ENCODE measurements around the gene PDE11A.

Gene PDE11A

GRCh38 chr2:177597759-177598158, 474.8 kb downstream of the PDE11A start:
- no peak for DNase-seq (ENCODE audit: low spot score)

- no peak for DNase-seq (ENCODE audit: low spot score)
Observed at GRCh38 chr2:177596866-177597265, 475.7 kb downstream of the PDE11A start.

GRCh38 chr2:177595126-177595845, 477.3 kb downstream of the PDE11A start:
- no peak for DNase-seq (ENCODE audit: low spot score)

GRCh38 chr2:177593402-177593801, 479.2 kb downstream of the PDE11A start:
- DNase-seq (ENCODE audit: low spot score), result no peak

GRCh38 chr2:177592945-177593344, 479.6 kb downstream of the PDE11A start:
- no peak for DNase-seq (ENCODE audit: low spot score)

- no peak for DNase-seq (ENCODE audit: low spot score)
Observed at GRCh38 chr2:177592397-177592796, 480.2 kb downstream of the PDE11A start.

GRCh38 chr2:177589186-177589585, 483.4 kb downstream of the PDE11A start:
- DNase-seq (ENCODE audit: low spot score), result no peak

GRCh38 chr2:177588671-177589070, 483.9 kb downstream of the PDE11A start:
- no peak for DNase-seq (ENCODE audit: low spot score)

- no peak for DNase-seq (ENCODE audit: low spot score)
Observed at GRCh38 chr2:177587371-177587770, 485.2 kb downstream of the PDE11A start.

- DNase-seq (ENCODE audit: low spot score), result no peak
Observed at GRCh38 chr2:177586154-177586553, 486.4 kb downstream of the PDE11A start.

- no peak for DNase-seq (ENCODE audit: low spot score)
Observed at GRCh38 chr2:177585234-177585863, 487.2 kb downstream of the PDE11A start.

GRCh38 chr2:177584030-177584692, 488.4 kb downstream of the PDE11A start:
- DNase-seq (ENCODE audit: low spot score), result no peak

GRCh38 chr2:177582000-177582399, 490.6 kb downstream of the PDE11A start:
- no peak for DNase-seq (ENCODE audit: low spot score)

GRCh38 chr2:177579486-177580036, 493.0 kb downstream of the PDE11A start:
- no peak for DNase-seq (ENCODE audit: low spot score)

- DNase-seq (ENCODE audit: low spot score), result no peak
Observed at GRCh38 chr2:177578454-177578853, 494.1 kb downstream of the PDE11A start.

GRCh38 chr2:177577075-177577474, 495.5 kb downstream of the PDE11A start:
- DNase-seq (ENCODE audit: low spot score), result no peak

GRCh38 chr2:177575358-177575757, 497.2 kb downstream of the PDE11A start:
- no peak for DNase-seq (ENCODE audit: low spot score)

GRCh38 chr2:177574356-177574755, 498.2 kb downstream of the PDE11A start:
- DNase-seq (ENCODE audit: low spot score), result no peak

Measured in hepatic stellate cell (primary cell).